Measurements from ENCODE around the gene CTXN3.
"Not testable (repeated sequence)": the region's sequence is repeated elsewhere in the genome, so short reads cannot be mapped to it uniquely, and the experiment has no call there.

CTXN3 gene

DNA sequence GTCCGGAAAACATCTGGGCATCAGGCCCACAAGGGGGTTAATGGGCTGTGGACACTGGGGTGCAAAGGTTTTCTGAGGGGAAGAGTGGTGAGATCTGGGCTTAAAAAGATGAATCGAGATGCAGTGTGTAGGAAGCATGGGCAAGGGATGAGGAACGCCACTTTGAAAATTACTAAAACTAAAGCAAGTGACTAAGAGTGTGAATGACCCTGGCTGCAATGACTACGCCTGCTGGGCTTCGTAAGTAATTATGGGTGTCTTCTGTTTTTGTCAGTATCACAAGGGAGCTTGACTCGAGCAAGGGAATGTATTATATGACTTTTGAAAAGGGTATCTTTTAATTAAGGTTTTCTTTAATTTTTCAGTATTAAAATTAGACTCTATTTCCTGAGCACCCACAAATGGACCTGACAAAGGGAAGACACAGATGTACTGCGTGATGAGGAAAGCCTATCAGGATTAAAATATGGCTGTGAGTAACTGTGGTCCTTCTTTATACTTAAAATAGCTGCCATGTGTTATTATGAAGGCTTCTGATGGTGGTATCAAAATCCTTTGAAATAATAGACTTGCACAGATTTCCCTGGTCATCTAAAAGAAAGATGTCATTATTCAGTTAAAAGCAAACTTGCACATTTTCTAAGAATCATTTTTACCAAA, 4.2 kb downstream of the CTXN3 start:
- DNase-seq = no peak

DNA sequence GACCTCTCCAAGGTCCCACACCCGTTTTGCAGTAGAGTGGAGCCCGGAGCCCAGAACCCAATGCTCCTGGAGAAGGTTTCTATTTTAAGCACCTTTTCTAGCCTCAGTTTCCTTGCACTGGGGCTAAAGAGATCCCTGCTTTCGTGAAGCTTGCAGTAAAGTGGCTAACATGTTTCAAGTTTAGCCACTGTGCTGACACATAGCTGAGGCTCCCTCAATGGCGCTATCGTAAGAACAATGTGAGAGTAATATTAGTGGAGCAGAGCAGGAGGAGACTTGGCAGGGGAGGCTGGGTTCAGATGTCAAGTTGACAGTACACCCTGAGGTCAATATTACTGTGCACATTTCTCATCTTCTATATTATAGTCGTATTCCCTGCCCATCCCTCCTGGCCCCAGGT, 7.9 kb downstream of the CTXN3 start:
- no peak for DNase-seq

GRCh38 chr5:127660047-127660733, 11.3 kb downstream of the CTXN3 start:
- no peak for DNase-seq

- DNase-seq = no peak
Measured at GRCh38 chr5:127664093-127664492, 15.2 kb downstream of the CTXN3 start.

GRCh38 chr5:127665641-127666040, 16.8 kb downstream of the CTXN3 start:
- no peak for DNase-seq

DNA sequence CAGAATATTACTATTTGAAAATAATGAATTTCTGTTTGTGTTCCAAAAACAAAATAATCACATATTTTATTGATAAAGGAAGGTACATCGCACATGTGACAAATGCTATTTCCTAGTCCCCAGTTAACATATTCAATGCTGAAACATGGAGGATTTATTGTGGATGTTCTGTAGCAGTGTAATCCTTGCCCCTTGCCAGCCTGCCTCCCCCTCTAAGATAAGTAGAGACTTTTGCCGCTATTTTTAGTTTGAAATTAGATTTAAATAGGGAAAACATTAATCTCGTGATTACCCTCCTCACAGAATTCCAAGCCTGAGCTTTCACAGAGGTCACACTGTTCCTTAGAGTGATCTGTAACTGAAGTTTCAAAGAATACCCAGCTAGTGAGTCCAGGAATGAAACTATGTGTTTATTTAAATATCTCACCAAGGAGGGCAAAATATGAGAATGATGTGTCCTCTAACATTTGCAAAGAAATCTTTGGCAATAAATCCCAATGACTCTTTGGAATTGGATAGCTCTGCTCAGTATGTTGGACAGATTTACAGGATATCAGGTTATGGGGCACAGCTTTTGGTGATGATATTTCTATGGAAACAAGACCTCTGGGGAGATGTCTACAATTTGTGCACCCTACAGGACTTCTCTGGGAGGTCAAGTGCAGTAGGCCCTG, 17.3 kb downstream of the CTXN3 start:
- DNase-seq = no peak

- no peak for DNase-seq
Measured at GRCh38 chr5:127667926-127668325, 19.0 kb downstream of the CTXN3 start.

DNA sequence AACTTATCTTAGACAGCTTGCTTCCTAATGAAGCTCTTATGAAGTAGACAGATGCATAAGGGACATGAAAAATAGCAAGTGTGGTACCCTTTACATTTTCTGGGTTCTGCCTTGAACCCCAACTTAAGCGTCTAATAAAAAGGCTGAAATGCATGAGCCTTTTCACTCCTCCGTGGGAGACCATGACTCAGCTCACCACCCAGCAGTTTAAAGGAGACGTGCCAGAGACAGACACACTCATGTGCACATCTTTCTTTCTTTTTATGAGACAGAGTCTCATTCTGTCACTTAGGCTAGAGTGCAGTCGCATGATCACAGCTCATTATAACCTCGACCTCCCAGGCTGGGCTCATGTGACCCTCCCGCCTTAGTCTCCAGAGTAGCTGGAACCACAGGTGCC, 22.3 kb downstream of the CTXN3 start:
- no peak for DNase-seq

GRCh38 chr5:127673117-127673800, 24.4 kb downstream of the CTXN3 start:
- no peak for DNase-seq

GRCh38 chr5:127676951-127677350, 28.1 kb downstream of the CTXN3 start:
- DNase-seq = not testable (repeated sequence)

GRCh38 chr5:127679691-127680330, 30.9 kb downstream of the CTXN3 start:
- not testable (repeated sequence) for DNase-seq

- DNase-seq = no peak
Measured at GRCh38 chr5:127680595-127680994, 31.7 kb downstream of the CTXN3 start.

- DNase-seq = no peak
Measured at GRCh38 chr5:127683008-127683407, 34.1 kb downstream of the CTXN3 start.

DNA sequence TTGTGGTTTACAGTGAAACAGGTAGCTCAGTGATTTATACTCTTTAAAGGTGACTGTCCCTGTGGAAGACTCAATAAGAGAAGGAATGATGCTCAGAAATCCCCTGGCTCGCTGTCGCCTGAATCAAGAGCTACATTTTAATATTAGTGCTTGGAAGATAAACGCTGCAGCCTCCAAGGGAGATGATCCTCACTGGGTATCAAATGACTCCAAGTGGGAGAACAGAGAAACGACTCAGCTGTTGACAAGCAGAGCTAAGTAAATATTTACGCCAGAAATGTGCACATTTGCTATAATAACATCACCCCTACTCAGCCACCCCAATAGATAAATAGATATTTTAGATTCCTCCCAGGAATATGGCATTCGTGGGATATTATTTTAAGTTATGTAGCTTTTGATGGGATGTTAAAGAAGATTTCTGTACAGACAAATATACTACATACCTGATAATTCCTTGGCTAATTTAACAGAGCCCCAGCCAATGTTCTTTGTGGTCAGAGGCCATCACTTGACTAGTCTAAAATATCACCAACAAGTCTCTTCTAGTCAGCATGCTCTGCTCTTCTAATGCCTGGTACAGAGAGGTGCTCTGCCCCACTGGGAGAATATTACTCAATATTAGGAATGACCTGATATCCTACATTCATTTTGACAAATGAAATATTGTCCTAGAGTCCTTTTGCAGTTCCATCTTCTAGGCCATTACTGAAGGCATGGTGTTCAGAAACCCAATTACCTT, 36.0 kb downstream of the CTXN3 start:
- no peak for DNase-seq

DNA sequence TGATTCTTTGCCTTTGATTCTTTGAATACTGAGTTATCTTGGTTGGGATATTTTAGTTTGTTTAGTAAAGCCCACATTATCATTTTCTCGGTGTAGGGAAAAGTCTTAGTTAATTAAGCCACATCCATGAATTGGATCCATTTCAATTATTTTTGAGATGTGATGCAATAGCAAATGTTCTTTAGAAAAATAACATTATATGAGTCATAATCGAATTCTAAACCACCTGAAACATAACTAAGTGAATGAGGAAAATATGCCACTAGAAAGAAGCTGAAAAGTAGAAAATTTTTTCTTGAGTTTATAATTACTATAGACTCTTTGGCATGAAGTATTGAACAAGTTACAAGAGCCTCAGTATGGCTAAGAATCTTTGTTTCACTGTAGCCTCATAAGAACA, 36.8 kb downstream of the CTXN3 start:
- no peak for DNase-seq

DNA sequence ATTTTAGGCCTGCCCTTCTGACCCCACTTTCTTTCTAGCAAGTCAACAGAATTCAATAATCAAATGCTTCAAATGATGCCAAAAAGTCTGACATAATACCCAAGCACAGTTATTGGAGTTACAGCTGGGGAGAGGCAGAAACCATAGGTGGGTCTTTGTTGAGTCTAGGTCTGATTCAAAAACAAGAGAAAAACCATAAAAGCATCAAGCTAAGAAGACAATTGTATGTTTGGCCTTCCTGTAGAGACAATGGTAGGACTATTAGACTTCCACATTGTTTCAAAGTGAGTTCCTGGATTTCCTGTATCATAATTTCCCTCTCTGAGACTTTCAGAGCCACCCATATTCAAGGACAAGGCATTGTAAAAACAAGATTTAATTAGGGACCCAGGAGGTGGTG, 37.5 kb downstream of the CTXN3 start:
- DNase-seq = no peak

DNA sequence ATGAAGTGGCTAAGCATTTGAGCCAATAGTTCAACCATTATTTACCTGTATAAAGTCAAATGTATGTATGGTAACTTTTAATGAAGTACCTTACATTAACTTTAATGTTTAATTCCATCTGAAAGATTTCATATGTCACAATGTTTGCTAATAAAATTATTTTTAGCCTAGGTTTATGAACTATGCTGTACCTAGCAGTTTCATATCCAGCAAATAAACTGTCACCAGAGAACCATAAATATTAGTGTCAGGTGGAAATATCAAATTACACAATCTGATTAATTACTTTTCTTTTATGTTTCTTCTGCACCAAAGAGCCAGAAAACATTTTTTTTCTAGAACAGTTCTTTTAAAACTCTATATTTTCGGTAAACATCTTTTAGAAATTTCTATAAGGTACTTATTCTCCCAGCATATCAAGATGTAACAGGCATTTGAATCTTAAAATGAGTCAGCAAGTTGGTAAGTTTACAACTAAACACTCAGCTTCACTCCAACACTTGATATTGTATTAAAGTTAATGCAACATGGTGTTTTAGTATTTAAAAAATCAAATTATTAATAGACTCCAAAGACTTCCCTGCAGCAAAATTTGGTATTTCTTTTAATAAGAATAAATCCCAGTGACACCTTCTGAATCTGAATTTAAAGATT, 45.8 kb downstream of the CTXN3 start:
- DNase-seq = no peak

DNA sequence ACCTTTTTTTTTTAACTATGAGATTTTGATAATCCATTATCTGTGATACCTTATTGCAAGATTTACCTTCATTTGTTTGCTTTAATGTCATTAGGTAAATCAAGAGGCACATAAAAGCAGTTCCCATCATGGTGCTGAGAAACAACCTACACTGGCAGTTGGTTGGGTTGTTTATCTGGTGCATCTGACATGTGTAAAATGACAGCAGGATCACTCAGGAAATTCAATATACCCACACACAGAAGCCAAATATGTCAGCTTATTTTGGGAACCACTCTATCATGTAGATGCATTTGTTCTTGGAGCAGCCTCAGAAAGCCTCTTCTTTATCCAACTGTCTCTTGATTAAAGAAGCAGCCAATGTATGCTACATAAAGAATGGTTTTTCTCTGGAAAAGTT, 46.5 kb downstream of the CTXN3 start:
- no peak for DNase-seq

DNA sequence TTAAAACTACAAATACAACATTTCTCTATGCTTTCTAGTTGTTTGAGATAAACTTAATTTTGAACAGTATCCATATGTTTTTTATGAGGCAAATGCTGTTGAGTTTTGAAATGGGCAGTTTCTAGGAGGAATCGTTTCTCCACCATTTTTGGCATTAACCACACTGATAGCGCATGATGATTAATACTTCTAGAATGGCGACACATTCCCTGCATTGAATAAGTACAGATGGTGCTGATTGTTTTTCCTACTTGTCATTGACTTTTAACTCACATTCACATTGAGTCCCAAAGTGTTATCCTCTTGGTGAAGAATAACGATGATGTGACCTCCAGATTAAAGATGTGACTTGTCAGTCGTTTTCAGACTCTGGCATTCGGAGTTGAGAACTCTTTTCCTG, 47.8 kb downstream of the CTXN3 start:
- no peak for DNase-seq

- DNase-seq = no peak
Measured at GRCh38 chr5:127697894-127698600, 49.2 kb downstream of the CTXN3 start.

DNA sequence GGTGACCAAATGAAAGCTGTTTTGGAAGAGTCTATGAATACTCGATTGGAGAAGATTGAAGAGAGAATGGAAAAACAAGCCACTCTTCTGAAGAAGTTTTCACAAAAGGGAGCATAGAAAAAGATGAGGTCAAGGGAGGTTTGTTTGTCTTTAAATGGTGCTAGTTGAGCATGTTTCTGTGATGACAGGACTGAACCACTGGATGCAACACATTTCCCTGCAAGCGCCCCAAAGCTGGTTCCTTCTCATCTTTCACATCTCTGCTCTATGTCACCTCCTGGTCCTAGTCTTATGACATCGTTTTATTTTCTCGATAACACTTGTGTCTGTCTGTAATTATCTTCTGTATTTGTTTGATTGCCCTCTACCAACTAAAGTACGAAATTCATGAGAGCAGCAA, 50.5 kb downstream of the CTXN3 start:
- no peak for DNase-seq

Data from NCI-H1092 treated with DMSO at 0.1 percent for 48 hours (cell line).